ENCODE measurements around the gene PUDP. TPM values are rescaled to one million over a fixed set of nuclear protein-coding genes. Genes with fewer than 3 reads are reported as not detected.

PUDP gene
- total RNA-seq, 1 experiment from 2014 or later, result 16.1 TPM

DNA sequence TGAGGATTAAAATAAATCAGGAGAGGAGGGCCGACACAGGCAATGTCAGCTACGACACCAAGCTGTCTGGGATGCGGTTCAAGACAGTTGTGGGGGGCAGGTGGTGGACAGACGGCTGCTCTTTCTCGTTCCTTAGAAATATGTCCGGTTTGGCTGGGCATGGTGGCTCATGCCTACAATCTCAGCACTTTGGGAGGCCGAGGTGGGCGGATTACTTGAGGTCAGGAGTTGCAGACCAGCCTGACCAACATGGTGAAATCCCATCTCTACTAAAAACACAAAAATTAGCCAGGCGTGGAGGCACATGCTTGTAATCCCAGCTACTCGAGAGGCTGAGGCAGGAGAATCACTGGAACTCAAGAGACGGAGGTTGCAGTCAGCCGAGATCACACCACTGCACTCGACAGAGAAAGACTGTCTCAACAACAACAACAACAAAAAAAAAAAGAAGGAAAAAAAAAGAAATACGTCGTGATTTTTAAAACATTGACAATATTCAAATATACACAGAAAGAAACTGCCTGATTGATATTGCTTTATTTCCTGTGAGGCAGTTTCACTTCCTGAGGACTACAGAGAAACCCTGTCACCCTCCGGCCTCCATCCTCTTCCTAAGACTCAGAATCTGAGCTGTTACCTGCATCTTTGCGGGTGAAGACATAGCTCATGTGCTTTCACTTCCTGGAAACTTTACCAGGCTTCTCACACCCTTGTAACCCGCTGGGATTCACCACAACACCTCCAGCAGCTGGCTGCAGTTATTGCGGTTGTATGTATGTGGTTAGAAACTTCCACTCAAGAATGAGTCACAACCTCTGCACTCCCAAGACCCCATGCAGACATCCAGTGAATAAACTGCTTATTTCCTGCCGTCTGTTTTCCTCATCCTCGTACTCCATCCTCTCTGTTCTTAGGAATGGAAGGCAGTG is 64.2 kb downstream of the PUDP start:
- H3K4me1 Mint-ChIP-seq (ENCODE audit: insufficient read depth, unreplicated experiment), result peaks cover 17% of the 10 kb centered on the region
- H3K4me3 Mint-ChIP-seq (ENCODE audit: unreplicated experiment), result peak overlapping the region; percentile 45
- TF ChIP-seq, protein P1, sequence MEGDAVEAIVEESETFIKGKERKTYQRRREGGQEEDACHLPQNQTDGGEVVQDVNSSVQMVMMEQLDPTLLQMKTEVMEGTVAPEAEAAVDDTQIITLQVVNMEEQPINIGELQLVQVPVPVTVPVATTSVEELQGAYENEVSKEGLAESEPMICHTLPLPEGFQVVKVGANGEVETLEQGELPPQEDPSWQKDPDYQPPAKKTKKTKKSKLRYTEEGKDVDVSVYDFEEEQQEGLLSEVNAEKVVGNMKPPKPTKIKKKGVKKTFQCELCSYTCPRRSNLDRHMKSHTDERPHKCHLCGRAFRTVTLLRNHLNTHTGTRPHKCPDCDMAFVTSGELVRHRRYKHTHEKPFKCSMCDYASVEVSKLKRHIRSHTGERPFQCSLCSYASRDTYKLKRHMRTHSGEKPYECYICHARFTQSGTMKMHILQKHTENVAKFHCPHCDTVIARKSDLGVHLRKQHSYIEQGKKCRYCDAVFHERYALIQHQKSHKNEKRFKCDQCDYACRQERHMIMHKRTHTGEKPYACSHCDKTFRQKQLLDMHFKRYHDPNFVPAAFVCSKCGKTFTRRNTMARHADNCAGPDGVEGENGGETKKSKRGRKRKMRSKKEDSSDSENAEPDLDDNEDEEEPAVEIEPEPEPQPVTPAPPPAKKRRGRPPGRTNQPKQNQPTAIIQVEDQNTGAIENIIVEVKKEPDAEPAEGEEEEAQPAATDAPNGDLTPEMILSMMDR (IDR thresholded peaks at IDR 0.05; ENCODE audit: unreplicated experiment), result no peak
- intact Hi-C loops (cut with micrococcal nuclease), result no loop called here
- POLR2A ChIA-PET, result interaction anchor here (1.0 kb wide), 1 partner anchor 63 kb away, joined by 3 read pairs; no protein-coding TSS in a partner anchor
- no TSS peak for BruUV-seq (replicated peaks)
- H3K36me3 Mint-ChIP-seq (ENCODE audit: insufficient read depth, unreplicated experiment), result peaks cover 17% of the 10 kb centered on the region
- no peaks in the 10 kb centered on the region for H3K9me3 Mint-ChIP-seq (ENCODE audit: unreplicated experiment)
- DNase-seq (ENCODE audit: unreplicated experiment), result peak; percentile 96
- H3K27me3 Mint-ChIP-seq (ENCODE audit: insufficient read depth, unreplicated experiment), result no peaks in the 10 kb centered on the region
- H3K27ac Mint-ChIP-seq (ENCODE audit: low read depth, unreplicated experiment), result peak overlapping the region; percentile 61
- CTCF ChIA-PET, result interaction anchor here (1.0 kb wide), 2 partner anchors 7 to 63 kb away, joined by 3 to 4 read pairs; no protein-coding TSS in a partner anchor

DNA sequence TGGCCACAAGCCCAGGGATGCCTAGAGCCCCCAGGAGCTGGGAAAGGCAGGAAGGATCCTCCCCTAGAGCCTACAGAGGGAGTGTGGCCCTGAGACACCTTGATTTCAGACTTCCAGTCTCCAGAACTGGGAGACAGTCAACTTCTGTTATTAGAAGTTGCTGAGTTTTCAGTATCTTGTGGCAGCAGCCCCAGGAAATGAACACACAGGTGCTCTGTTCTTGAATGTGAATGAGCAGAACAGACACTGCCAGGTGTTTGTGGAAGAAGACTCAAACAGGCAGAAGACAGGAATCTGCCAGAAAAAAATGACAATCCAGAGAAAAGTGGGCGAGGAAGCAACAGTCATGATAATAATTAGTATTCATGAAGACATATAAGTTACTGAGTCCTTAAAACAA is 64.9 kb downstream of the PUDP start:
- TF ChIP-seq, protein P1 (IDR thresholded peaks at IDR 0.05; ENCODE audit: unreplicated experiment), result no peak
- Mint-ChIP-seq H3K27ac (ENCODE audit: low read depth, unreplicated experiment) (peak overlapping the region; percentile 61), H3K9me3 (ENCODE audit: unreplicated experiment) (no peaks in the 10 kb centered on the region), H3K27me3 (ENCODE audit: insufficient read depth, unreplicated experiment) (no peaks in the 10 kb centered on the region), H3K4me3 (ENCODE audit: unreplicated experiment) (no peak overlapping the region), H3K4me1 (ENCODE audit: insufficient read depth, unreplicated experiment) (peaks cover 17% of the 10 kb centered on the region), H3K36me3 (ENCODE audit: insufficient read depth, unreplicated experiment) (peaks cover 17% of the 10 kb centered on the region)
- intact Hi-C loops (cut with micrococcal nuclease), result no loop called here
- POLR2A ChIA-PET, result interaction anchor here (1.0 kb wide), 1 partner anchor 64 kb away, joined by 3 read pairs; no protein-coding TSS in a partner anchor
- BruUV-seq (replicated peaks), result no TSS peak
- CTCF ChIA-PET, result interaction anchor here (1.0 kb wide), 1 partner anchor 8 kb away, joined by 3 read pairs; no protein-coding TSS in a partner anchor
- DNase-seq (ENCODE audit: unreplicated experiment), result no peak

DNA sequence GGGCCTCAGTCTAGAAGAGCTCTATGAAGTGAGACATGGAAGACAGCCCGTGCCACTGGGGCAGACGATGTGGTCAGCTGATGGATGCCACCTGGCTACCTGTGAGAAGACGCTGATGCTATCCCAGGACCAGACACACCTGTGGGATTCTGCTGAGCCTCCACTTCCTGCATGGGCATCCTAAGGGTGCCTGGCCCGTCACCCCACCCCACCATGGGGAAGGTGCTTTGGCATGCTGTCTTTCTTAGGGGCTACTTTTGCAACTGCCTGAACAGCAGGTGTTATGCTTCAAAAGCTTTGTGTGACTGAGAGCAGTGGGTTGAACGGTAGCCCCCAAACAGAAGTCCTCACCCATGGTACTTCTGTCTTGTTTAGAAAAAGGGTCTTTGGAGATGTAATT is 65.4 kb downstream of the PUDP start:
- Mint-ChIP-seq H3K4me3 (ENCODE audit: unreplicated experiment) (no peak overlapping the region), H3K9me3 (ENCODE audit: unreplicated experiment) (no peaks in the 10 kb centered on the region), H3K27me3 (ENCODE audit: insufficient read depth, unreplicated experiment) (no peaks in the 10 kb centered on the region), H3K36me3 (ENCODE audit: insufficient read depth, unreplicated experiment) (peaks cover 20% of the 10 kb centered on the region), H3K4me1 (ENCODE audit: insufficient read depth, unreplicated experiment) (peaks cover 17% of the 10 kb centered on the region), H3K27ac (ENCODE audit: low read depth, unreplicated experiment) (no peak overlapping the region)
- POLR2A ChIA-PET, result interaction anchor here (0.6 kb wide), 1 partner anchor 499 kb away, joined by 3 read pairs; no protein-coding TSS in a partner anchor
- BruUV-seq (replicated peaks), result no TSS peak
- DNase-seq (ENCODE audit: unreplicated experiment), result no peak
- intact Hi-C loops (cut with micrococcal nuclease), result no loop called here
- CTCF ChIA-PET, result interaction anchor here (0.6 to 1.0 kb wide), 2 partner anchors 8 to 428 kb away, joined by 3 to 4 read pairs; no protein-coding TSS in a partner anchor
- TF ChIP-seq, protein P1 (IDR thresholded peaks at IDR 0.05; ENCODE audit: unreplicated experiment), result no peak

Data from MCF 10A (cell line).